Stimulated activated CD4-positive, alpha-beta T cell treated with anti-CD3 and anti-CD28 coated beads, Interleukin-1b, Interleukin-23, amount 100 ng/mL, for 1 hour (primary cell): ENCODE results near the gene VRK1.

Experiments used
- DNase-seq, 2 donors: peaks; one replicate each; pipeline ENCODE4 v3.0.0-alpha.2; 2020; ENCODE audit warnings: low read depth in 2 of 2

VRK1 gene

DNA sequence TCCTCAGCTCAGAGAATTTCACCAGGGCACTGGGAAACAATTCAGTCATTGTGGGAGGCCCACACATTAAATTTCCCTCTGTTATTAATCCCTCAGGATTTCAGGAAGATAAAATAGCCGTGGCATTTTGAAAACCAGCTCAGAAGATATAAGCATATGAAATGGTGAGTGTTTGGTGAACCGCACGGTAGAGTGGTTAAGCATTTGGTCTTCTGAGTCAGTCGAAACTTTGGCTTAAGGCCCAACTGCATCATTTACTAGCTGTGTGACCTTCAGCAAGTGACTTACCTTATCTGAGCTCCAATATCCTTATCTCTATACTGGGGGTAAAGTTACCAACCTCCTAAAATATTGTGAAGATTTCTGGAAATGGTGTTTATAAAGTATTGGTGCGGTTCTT is 5.2 kb upstream of the VRK1 start:
- no peak for DNase-seq

DNA sequence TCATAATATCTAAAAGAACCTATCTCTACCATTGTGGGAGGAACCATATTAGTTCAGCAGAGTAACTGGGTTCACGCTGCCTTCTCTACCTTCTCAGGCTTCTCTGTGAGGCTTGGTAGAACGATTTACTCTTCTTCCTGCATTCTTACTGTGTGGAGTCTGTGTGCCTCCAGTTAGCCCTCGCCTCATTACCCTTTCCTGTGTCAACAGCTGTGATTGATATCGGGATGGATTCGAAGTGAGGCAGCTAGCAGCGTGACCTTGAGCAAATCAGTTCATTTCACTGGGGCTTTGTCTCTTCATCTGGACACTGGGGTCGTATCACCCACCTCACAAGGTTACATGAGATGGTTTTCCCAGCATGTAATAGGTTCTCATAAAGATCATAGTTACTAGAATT is 4.6 kb upstream of the VRK1 start:
- no peak for DNase-seq

DNA sequence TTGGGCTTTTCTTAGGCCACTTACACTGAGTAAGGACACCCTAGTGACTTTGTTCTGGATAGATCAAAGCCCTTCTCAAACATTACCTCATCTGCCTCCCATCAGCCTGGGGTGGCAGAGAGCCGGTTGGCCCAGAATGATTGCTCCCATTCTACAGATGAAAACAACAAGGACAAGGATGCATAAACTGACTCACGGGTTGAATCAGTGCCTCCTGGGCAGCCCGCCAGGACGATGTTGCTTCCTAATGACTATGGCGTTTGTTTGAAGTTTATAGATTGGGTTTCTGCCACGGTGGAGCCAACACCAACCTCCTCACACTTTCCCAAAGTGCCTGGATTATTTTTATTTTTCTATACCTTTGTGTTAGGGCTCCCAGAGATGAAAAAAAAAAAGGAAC is 3.6 kb upstream of the VRK1 start:
- no peak for DNase-seq

DNA sequence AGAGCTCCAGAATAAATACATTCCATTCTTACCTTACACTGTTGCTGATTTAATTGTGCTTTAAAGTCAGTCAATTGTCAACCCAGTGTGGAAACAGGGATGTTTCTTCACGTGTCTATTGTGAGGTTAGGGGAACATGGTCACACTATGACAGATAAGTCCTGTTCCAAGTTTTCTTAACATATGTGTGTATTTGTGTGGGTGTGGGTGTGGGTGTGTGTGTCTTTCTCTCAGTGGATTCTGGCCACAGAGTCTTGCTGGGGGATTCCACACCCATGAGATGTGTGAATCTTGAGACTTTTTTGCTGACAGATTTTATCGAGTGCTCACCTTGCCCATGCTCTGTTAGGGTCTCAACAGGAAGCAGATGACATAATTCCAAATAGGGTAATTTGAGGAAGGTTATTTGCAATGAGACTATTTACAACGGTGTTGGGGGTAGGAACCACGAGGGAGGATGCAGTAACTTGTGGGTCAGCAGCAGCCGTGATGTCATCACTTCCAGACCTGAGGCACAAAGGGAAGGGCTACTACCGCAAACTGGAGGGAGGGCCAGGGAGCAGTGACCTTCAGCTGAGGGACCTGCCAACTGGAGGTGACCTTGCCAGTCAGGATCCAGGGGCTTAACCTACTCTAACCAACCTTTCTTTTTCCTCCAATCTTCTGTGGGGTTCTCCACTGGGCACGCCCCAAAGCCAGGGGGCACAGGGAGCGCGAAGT is 1.9 kb upstream of the VRK1 start:
- no peak for DNase-seq

DNA sequence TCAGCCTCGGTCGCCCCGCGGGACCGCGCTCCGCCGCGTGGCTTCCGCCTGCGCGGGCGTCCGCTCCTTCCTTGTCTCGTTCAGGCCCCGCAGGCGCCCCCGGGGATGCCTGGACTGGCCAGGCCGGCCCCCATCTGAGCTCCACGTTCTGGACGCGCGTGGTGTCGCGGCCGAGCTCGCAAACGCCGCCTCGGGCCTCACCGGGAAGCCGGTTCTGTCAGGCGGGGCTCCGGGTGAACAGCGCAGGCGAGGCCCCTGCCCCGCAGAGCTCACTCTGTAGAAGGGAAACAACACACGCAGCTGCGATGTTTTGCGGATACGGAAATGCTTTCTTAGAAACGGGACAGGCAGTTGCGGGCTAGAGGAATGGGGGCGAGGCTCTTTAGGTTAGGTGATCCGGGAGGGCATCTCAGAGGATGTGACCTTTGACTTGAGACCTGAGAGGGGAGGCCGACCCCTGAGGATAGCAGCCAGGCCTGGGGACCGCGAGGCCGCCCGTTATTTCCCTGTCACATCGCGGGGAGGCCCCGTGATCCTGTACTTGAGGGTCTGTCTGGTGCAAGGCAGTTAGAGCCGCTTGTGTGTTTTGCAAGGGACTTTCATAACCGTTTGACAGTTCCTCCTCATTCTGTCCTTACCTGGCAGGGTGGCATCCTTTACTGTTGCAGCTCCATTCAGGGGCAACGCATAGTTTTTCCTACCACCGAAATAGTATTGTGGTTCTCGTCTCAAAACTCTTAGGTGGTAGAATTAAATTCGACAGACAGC is 584 bp downstream of the VRK1 start:
- DNase-seq: peak in 1 of 2 donors; percentile 1

DNA sequence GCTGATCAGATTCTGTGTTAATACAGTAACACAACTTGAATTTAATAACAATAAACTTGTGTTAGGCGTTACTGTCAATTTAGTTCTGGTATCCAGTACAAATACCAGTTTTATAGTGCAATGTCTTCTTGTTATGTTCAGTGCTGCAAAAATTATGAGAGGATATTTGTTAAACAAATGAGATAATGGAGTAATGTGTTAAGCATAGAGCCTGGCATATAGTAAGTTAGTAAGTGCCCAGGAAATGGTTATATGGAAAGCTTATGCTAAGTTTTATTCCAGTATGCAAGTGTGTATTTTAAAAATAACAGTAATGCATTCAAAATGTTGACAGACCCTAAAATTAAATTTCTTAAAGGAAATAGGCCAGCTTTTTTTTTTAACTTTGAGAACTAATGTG is 1.8 kb downstream of the VRK1 start:
- DNase-seq: no peak

DNA sequence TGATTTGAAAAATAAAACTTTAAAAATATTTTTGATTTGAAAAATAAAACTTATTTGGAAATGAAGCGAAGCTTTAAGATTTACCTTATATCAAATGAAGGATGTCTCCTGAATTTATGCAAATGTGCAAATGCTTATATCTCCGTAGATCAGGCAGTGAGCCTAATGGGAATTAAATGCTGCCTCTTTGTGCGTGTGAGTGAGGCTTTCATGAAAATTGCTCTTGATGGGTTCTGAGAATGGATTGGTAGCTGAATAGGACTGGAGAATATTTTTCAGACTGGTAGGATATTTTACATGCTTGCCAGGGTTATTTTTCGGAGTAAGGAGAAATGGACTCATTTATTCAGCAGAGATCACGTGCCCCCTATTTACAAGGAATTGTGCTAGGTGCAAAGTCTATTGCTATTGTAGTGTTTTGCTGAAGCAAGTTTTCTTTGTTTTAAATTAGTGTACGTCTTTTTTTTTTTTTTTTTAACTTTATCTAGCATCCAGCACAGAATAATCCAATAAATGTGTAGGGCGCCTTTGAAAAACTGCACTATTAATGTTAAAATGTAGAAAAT is 2.4 kb downstream of the VRK1 start:
- DNase-seq: no peak

DNA sequence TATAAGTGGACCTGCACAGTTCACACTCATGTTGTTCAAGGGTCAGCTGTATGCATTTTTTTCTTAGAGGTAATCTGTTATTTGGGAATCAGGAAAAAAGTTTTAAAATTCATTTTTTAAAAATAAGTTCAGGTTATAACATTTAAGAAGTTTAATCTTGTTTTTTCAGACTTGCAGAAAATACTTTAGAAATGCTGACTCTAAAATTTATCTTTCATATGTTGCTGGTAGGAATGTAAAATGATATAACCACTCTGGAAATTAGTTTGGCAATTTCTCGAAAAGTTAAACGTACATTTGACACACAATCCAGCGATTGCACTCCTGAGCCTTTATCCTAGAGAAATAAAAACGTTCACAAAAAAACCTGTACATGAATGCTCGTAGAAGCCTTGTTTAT is 4.7 kb downstream of the VRK1 start:
- no peak for DNase-seq

DNA sequence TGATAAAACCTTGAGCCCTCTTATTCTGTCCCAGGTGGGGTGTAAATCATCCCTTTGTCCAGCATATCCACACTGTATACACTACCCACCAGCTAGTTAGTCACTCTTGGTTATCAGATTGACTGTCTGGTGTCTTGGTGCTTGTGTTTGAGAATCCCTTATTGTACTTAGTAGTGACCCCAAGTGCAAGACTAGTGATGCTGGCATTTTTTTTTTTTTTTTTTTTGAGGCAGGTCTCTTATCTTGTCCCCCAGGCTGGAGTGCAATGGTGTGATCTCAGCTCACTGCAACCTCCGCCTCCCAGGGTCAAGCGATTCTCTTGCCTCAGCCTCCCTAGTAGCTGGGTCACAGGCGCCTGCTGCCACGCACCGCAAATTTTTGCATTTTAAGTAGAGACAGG is 5.8 kb downstream of the VRK1 start:
- no peak for DNase-seq

DNA sequence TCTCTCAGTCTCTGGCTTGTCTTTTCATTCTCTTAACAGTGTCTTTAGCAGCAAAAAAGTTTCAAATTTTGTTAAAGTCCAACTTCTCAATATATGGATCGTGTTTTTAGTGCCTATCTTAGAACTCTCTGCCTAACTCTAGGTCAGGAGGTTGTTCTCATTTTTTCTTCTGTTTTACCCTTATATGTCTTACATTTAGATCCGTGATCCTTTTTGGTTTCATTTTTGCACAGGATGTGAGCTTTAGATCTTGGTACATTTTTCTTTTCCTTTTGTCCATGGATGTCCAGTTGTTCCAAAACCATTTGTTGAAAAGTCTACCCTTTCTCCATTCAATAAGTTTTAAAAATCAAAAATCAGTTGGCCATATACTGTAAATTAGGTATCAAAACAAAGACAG is 6.8 kb downstream of the VRK1 start:
- DNase-seq: no peak

DNA sequence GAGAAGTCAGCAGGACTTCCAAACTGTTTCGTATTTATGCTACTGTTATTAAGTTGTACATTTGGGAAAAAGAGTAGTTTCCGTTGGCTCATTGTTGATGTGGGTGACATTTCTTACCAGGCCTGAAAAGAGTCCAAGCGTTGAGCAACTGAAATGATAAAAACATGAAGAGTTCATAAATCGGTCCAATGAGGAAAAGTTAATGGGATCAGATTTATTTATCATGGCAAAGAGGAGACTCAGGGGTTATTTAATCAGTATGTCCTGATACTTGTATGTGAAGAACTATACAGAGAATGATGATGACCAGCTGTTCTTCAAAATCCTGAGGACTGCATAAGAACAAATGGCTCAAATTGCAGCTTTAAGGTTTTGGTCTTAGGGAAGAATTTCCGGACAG is 7.7 kb downstream of the VRK1 start:
- DNase-seq: no peak

DNA sequence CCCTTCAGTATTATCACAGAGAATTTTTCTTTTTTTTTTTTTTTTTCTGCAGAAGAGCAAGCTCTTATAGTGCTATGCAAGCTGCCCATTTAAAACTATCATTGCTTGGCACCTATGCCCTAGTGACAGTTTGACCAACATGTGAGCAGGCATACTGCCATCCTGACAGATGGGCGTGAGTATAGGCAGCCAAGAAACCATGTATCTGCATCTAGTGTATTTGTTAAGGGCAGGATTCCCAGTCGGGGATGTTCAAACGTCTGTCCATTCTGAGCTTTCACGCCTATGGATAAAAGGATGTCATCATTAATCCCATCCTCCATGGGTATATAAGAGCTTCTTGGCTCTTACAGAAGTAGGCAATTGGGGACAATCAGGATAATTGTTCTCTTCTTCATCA is 8.8 kb downstream of the VRK1 start:
- DNase-seq: no peak

DNA sequence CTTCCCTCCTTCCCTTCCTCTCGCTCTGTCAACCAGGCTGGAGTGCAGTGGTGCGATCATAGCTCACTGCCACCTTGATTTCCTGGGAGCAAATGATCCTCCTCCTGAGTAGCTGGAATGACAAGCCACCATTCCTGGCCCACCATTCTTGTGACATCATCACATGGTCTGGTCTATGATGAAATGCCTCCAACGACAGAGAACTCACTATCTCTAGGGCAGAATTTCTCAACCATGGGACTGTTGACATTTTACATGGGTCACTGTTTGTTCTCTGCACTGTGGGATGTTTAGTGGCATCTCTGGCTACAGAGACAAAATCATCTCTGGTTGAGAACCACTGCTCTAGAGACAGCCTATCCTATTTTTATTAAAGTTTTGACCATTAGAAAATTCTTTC is 9.7 kb downstream of the VRK1 start:
- no peak for DNase-seq

DNA sequence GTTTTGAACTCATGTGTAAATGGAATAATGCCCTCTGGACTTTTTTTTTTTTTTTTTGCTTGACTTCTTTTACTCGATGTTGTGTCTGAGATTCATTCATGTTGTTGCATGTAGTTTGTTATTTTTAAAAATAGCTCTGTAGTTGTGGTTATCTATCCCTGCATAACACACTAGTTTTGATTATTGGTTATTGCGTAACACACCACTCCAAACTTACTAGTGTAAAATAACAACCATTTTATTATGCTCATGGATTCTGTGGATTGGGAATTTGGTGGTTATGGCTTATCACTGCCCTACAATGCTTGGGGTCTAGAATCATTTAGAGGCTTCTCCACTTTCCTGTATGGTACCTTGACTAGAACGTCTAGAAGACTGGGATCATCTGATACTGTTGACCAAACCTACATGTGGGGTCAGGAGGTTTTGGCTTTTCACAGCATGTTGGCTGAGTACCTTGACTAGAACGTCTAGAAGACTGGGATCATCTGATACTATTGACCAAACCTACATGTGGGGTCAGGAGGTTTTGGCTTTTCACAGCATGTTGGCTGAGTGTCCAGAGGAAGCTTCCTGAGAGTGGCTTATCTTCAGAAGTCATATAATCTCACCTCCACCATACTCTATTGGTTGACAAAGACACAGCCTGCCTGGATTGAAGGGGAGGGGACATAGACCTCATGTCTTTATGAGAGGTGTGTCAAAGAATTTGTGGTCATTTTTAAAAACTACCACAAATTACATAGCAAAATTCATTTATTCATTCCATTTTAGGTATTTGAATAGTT is 11.6 kb downstream of the VRK1 start:
- DNase-seq: no peak

DNA sequence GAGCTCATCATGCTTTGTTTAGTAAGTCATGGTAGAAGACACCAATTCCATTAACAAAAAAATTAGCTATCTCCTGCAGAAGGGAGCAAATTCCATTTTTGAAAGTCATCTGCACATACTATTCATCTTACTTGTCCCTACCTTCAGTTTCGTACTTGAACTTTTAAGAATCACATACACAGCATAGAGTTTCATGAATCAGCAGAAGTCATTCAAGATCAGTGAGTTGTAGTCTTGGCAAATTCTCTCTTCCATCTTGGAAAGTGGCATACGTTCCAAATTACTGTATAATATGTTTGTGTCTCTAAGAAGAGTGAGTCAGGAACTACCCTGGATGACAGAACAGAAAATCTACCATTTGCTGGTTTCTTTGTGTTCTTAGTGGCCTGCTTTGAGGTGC is 14.1 kb downstream of the VRK1 start:
- no peak for DNase-seq

DNA sequence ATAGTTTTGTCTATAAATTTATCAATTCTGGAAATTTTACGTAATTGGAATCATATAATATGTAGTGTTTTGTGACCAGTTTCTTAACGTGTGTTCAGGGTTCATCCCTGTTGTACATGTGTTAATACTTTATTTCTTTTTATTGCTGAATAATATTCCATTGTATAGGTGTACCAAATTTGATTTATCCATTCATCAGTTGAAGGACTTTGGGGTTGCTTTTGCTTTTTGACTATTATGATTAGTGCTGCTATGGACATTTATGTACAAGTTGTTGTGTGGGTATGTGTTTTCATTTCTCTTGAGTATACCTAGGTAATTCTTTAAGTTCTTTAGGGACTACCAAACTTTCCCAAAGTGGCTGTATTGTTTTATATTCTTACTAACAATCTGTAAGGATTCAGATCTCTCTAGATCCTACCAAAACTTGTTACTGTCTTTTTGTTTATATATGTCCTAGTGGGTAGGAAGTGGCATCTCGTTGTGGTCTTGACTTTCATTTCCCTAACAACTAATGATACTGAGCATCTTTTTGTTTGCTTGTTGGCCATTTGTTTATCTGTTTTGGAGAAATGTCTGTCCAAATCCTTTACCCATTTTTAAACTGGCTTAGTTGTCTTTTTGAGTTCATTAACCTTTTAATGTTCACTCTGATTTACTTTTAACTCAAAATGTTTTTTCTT is 14.9 kb downstream of the VRK1 start:
- no peak for DNase-seq

DNA sequence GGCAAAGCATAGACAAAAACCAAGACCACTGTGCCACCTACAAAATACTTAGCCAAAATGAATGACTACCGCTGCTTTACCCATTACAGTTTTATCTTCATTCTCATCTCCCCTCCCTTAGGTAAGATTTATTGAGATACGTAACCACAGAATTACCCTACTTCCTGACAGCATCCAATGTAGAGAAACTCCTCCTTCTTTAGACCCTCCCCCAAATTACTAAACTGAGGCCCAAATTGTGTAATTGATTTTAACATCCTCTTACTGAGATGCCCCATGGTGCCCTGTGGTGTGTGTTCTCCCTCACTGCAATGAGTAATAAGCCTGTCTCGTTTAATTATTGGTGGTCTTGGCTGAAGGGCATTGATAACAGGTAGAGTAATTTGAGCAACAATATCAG is 19.1 kb downstream of the VRK1 start:
- DNase-seq: no peak

DNA sequence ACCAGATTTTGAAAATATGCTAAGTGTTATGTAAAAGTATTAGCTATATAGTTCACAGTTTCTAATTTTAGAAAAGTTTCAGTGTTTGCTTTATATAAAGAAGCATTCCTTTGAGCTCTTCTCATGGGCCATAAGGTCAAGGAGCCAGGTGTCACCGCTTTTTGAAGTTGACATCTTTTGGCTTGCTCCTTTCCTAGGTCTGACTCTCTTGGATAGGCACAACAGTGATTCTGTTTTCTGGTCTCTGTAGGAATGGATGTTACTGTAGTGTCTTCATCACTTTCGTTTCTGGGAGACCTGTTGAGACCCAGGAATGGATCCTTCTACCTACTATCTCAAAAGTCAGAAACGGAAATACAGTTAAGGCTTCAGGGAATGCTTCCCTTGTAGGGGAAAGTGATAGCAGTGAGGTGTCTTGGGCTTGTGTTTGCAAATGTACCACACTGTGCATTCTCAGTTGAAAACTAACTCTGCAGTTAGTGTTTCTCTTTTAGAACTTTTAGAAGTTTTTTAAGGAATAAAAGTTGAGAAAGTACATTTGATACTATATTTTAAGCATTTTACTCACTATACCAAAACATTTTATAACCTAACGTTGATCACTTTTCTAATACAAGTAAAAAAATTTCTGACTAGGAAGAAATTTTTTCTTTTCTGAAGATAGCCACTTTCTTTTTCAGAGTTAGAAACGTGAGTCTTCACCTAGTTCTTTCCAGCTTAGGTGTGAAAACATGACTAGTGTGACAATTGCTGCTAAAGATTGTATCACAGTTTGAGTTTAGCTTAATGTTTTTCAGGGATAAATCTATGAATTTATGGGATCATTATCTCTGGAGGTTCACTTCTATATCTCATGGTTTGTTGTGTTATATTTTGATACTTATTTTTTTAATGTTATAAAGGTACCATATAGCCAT is 20.8 kb downstream of the VRK1 start:
- no peak for DNase-seq

DNA sequence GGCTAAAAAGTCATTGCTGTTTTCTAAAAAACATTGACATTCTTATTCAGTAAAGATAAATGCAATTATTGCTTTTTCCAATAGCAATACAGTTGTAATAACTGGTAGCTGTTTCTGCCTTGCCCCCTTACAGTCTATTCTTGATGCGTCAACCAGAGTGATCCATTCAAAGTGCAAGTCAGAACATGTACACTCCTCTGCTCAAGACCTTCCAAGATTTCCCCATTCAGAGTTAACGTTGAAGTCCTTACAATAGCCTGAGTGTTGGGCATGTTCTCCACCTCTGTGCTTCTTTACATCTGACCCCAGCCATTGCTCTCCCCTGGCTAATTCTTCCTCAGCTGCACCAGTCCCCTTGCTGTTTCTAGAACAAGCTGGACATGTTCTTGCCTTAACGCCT is 24.3 kb downstream of the VRK1 start:
- no peak for DNase-seq

DNA sequence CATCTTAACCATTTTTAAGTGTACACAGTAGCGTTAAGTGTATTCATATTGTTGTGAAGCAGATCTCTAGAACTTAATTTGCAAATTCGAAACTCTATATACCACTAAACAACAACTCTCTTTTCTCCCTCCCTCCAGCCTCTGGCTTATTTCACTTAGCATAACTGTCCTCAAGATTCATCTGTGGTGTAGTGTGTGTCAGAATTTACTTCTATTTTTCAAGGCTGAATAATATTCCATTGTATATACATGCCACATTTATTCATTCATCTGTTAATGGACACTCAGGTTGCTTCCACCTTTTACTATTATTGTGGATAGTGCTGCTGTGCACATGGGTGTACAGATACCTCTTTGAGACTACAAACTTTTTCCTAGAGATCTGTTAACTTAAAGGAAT is 26.5 kb downstream of the VRK1 start:
- no peak for DNase-seq

DNA sequence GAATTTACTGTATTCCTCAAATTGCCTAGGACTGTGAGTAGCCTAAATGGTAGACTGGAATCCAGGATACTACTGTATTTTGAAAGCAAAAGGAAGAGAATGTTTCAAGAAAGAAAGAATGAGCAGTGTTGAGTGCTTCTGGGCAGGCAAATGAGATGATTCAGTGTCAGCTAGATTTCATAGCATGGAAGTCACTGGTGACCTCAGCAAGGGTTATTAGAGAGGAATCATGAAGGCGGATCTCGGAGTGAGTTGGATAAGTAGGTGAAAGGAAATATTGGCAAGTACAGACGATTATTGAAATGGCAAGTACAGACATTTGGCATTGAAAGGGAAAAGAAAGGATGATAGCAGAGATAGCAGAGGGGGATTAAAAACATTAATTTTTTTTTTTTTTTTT is 27.1 kb downstream of the VRK1 start:
- no peak for DNase-seq
